ENCODE measurements around the gene GRIN3A. TPM values are rescaled to one million over a fixed set of nuclear protein-coding genes. Genes with fewer than 3 reads are reported as not detected.

Gene GRIN3A
- total RNA-seq, 1 donor from 2014 or later = 5.3 TPM

GRCh38 chr9:101587332-101588043 is 151.0 kb downstream of the GRIN3A start:
- Mint-ChIP-seq H3K9me3 (no peaks in the 10 kb centered on the region), H3K27ac (no peak overlapping the region), H3K36me3 (no peaks in the 10 kb centered on the region), H3K27me3 (no peaks in the 10 kb centered on the region), H3K4me3 (no peak overlapping the region), H3K4me1 (ENCODE audit: unreplicated experiment) (no peaks in the 10 kb centered on the region)
- DNase-seq (ENCODE audit: extremely low spot score, unreplicated experiment) = no peak
- TF ChIP-seq CTCF (conservative IDR thresholded peaks at IDR 0.05) = no peak

- no peaks in the 10 kb centered on the region for H3K4me1 Mint-ChIP-seq (ENCODE audit: unreplicated experiment)
- DNase-seq (ENCODE audit: extremely low spot score, unreplicated experiment) = no peak
- TF ChIP-seq CTCF (conservative IDR thresholded peaks at IDR 0.05) = no peak
Measured at GRCh38 chr9:101586651-101587050, 151.8 kb downstream of the GRIN3A start.

GRCh38 chr9:101585740-101586139 is 152.7 kb downstream of the GRIN3A start:
- Mint-ChIP-seq H3K4me1 (ENCODE audit: unreplicated experiment) (no peaks in the 10 kb centered on the region), H3K27ac (no peak overlapping the region), H3K4me3 (no peak overlapping the region), H3K27me3 (no peaks in the 10 kb centered on the region), H3K9me3 (no peaks in the 10 kb centered on the region), H3K36me3 (no peaks in the 10 kb centered on the region)
- TF ChIP-seq CTCF (conservative IDR thresholded peaks at IDR 0.05) = no peak
- no peak for DNase-seq (ENCODE audit: extremely low spot score, unreplicated experiment)

More at GRCh38 chr9:101586651-101587050, 151.8 kb downstream of the GRIN3A start:
- Mint-ChIP-seq H3K9me3 (no peaks in the 10 kb centered on the region), H3K36me3 (no peaks in the 10 kb centered on the region), H3K27ac (no peak overlapping the region), H3K27me3 (no peaks in the 10 kb centered on the region), H3K4me3 (no peak overlapping the region)

- no peak overlapping the region for H3K4me3 Mint-ChIP-seq
- no peak for TF ChIP-seq CTCF (conservative IDR thresholded peaks at IDR 0.05)
- no peaks in the 10 kb centered on the region for H3K36me3 Mint-ChIP-seq
- no peak for DNase-seq (ENCODE audit: extremely low spot score, unreplicated experiment)
- no peaks in the 10 kb centered on the region for H3K27me3 Mint-ChIP-seq
- H3K9me3 Mint-ChIP-seq = no peaks in the 10 kb centered on the region
- H3K4me1 Mint-ChIP-seq (ENCODE audit: unreplicated experiment) = no peaks in the 10 kb centered on the region
- no peak overlapping the region for H3K27ac Mint-ChIP-seq
Measured at GRCh38 chr9:101582553-101582952, 155.9 kb downstream of the GRIN3A start.

- H3K27ac Mint-ChIP-seq = no peak overlapping the region
- no peaks in the 10 kb centered on the region for H3K36me3 Mint-ChIP-seq
- no peaks in the 10 kb centered on the region for H3K27me3 Mint-ChIP-seq
- no peaks in the 10 kb centered on the region for H3K4me1 Mint-ChIP-seq (ENCODE audit: unreplicated experiment)
- H3K9me3 Mint-ChIP-seq = no peaks in the 10 kb centered on the region
- no peak overlapping the region for H3K4me3 Mint-ChIP-seq
- TF ChIP-seq CTCF (conservative IDR thresholded peaks at IDR 0.05) = no peak
- no peak for DNase-seq (ENCODE audit: extremely low spot score, unreplicated experiment)
Measured at GRCh38 chr9:101579711-101580545, 158.5 kb downstream of the GRIN3A start.

All from type B pancreatic cell (in vitro differentiated cells).